ENCODE data around the gene CDC37L1.

- TF ChIP-seq CTCF (conservative IDR thresholded peaks at IDR 0.05 in 1 of 2, IDR thresholded peaks at IDR 0.05 in 1 of 2; ENCODE audit: low read depth in 1 of 2, low read length in 2 of 2) (no peak), EZH2 (IDR thresholded peaks at IDR 0.05; ENCODE audit: low read length, missing control alignments) (no peak)
Observed at GRCh38 chr9:4706021-4706420, 26.7 kb downstream of the CDC37L1 start.
